Activated T-helper 9 cell treated with anti-CD3 and anti-CD28 coated beads, Interleukin-2, amount 50 U/mL, for 16 hours (primary cell): Measurements from ENCODE around the gene KLHL40.

Source experiments
- DNase-seq: peaks from one replicate; pipeline ENCODE4 v3.0.0-alpha.2; 2020; ENCODE audit warnings: low read depth

Gene KLHL40

DNA sequence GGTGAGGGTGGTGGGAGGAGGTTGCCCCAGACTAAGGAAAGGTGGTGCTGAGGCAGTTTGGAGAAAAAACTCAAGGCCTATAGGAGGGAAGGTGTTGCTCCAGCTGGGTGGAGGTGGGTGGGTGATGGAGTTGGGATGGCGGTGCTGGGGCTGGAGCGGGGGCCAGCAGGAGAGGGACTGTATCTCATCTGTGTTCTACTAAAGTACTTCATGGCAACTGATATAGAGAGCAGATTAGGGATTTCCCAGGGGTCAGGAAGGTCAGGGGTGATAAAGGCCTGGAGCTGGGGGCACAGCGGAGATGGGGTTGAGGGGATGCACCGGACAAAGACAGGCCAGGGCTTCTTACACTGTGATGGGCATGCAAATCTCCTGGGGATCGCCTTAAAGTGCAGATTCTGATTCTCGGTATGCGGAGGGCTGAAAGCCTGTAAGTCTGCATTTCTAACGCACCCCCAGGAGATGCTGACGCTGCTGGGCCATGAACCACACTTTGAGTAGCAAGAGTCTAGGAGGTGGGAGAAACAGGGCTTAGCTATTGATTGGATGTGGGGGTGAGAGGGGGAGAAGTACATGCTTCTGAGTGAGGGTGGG is 4.2 kb downstream of the KLHL40 start:
- DNase-seq, result no peak

DNA sequence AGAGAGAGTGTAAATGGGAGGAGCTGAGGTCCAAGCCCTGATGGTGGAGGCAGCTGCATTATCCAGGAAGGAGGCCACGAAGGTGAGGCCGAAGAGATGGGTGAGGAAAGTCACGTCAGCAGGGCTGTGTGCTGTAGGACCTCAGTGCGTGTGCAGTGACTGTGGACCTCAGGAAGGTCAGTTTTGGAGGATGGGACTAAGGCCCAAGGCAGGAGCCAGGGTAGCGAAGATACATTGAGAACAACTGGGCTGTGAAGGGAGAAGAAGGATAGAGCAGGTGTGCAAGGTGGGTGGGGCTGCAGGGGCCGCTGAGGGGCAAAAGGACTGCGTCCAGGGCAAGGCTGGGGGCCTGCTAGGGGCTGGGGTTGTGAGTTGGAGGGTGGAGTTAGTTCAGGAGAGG is 4.9 kb downstream of the KLHL40 start:
- no peak for DNase-seq

DNA sequence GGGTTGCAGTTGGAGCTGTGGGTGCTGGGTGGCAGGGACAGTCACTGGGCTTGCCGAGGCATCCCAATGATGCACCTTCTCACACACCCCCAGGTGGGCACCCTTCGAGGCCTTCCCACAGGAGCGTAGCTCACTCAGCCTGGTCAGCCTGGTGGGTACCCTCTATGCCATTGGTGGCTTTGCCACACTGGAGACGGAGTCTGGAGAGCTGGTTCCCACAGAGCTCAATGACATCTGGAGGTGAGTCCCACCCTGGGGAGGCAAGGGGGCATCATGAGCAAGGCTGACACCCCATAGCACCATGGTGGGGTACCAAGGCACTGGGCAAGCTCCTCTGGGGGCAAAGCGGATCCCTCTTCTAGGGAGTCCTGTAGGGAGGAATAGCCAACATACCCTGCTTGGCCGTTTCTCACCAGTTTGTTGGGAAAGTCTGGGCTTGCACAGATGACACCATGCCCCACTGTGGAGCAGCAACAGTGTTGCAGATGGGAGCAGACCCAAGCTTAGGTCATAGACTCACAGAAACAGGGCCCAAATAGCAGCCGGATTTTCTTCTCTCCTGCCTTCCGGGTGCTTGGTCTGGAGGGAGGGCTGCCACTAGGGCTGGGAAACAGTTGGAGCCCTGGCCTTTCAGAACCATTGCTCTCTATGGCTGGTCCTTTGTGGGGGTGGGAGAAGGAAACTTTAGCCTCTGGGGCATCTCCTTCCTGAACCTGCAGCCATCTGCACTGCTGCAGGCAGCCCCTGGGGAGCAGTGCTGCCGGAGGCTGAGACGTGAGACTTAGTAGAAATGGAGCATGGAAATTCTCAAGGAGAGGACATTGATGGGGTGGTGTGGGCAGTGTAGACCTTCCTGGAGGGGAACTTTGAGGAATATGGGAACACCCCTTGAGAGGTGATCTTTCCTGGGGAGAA is 5.7 kb downstream of the KLHL40 start:
- DNase-seq, result no peak

DNA sequence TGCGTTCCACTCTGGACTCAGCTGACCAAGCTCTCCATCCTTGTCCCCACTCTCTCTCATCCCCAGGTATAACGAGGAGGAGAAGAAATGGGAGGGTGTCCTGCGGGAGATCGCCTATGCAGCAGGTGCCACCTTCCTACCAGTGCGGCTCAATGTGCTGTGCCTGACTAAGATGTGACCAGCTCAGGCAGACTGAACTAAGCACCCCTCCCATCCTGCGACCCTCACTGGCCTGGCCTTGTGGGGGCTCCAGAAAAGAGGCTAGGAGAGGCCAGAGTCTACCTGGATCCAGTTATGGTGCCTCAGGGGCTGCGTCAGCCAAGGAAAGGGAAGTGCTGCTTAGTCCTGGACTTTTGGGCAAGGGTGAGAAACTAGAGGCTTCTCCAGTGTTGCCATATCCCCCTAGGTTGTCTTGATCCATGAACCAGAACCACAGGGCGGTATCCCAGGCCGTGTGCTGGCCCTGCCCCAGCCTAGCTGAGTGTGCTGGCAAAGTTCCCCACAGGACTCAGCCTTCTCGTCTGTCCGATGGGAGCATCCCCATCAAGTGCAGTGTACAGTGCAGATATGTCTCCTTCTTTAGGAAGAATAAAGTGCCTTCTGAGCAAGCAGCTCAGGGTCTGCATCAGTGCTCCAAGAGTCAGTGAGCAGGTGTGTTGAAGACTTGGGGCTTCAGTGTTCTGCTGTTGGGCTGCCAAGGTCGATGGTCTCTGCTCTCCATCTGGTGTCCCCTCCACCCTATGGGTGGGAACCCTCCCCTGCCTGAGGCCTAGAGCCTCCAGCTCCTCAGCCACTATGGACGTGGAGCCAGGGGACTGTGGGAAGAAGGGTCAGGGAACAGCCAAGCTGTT is 6.7 kb downstream of the KLHL40 start:
- DNase-seq, result no peak

DNA sequence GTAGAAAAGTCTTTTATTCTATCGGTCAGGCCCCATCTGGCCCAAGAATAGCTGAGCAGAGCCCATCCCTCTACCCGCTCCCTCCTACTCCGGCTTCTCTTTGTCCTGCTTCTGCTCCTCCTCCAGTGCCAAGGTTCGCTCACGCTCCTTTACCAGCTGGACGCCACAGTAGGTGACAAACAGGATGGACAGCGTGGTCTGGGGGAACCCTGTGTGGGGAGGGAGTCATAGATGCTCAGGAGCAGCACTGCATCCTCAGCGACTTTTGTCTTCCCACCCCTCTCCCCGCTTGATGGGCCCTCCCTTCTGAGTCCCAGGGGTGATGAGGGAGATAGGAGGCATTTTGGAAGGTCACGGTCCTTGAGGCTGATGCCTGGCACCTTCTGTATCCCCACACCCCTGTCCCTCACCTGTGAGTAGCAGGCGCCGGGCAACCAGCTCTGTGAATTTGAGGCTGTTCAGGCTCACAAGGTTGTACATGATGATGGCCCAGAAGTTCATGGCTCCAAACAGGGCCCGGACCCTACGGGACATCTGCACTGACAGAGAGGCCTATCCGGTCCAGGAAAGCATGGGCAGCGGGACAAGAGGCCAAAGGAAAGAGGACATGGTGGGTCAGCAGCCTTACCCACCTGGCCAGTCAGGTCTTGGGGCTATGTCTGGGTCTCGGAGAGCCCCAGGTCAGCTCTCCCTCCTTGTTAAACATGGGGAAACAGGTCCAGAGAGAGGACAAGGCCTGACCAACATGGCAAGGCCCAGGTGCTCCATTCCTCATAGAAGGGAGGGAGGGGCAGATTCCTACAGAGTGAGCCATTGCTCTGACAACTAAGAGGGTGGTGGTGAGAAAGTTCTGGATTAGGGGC is 7.6 kb downstream of the KLHL40 start:
- DNase-seq, result no peak

DNA sequence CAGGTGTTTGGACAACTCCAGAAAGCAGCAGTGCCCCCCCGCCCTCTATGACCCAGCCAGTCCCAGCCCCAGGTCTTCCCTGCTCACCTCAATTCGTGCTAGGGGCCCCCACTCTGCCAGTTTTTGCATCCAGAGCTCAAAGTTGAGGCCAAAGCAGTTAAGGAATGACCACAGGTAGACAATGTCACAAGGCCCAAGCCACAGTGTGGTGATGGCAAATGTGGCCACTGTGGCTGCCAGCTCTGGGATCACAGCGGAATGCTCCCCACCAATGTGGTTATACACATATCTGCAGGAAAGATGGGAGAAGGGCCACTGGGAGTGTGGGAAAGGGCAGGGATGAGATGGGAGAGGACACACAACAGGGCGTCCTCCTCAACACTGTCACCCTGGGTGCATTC is 8.2 kb downstream of the KLHL40 start:
- DNase-seq, result no peak

DNA sequence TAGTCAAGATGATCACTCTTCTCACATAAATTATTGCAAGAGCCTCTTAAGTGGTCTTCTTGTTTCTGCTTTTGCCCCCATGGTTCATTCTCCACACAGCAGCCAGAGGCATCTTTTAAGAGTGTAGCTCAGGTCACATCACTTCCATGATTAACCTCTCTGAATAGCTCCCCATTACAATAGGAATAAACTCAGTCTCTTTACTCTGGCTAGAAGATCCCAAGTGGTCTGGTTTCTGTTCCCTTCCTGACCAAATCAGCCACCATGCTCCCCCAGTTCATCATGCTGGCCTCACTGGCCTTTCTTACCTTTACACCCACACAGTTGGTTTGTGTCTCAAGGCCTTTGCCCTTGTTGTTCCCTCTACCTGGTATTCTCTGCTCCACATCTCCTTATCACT is 9.0 kb downstream of the KLHL40 start:
- DNase-seq, result no peak

DNA sequence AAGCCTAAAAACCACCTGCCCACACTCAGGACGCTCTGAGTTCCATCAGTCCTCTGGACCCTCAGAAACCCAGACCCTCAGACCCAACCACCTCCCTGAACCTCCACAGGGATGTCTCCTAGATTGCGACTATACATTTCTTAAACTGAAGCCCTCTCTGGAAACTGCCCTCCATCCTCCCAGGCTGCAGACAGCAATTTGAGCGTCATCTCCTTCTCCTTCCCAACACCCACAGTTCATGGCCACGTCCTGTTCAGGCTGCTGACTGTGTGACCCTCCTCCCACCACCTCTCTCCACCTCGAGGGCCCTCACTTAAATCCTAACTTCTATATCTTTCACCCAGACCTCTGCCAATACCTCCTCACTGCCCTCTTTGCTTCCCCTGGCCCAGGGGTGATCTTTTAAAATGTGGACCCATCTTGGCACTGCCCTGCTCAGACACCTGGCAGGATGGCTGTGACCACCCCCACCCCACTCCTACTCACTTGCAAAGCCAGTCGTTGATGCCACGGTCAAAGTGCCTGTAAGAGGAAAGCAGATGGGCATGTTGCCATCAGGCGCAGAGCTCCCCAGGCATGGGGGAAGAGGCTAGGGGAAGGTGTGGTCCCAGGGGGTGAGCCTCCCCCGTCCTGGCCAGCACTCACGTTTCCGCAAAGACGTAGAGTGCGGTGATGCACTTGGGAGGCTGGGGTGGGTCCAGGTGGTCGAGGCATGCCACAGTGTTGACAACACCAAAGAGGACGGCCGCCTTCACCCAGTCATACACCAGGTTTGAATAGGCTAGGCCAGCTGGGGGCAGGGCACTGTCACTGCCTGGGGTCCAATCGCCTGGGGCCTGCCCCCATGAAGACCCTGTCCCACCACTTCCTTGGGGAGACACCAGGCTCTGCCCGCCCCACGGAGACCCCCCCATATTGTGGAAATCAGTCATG is 11.3 kb downstream of the KLHL40 start:
- DNase-seq, result no peak

DNA sequence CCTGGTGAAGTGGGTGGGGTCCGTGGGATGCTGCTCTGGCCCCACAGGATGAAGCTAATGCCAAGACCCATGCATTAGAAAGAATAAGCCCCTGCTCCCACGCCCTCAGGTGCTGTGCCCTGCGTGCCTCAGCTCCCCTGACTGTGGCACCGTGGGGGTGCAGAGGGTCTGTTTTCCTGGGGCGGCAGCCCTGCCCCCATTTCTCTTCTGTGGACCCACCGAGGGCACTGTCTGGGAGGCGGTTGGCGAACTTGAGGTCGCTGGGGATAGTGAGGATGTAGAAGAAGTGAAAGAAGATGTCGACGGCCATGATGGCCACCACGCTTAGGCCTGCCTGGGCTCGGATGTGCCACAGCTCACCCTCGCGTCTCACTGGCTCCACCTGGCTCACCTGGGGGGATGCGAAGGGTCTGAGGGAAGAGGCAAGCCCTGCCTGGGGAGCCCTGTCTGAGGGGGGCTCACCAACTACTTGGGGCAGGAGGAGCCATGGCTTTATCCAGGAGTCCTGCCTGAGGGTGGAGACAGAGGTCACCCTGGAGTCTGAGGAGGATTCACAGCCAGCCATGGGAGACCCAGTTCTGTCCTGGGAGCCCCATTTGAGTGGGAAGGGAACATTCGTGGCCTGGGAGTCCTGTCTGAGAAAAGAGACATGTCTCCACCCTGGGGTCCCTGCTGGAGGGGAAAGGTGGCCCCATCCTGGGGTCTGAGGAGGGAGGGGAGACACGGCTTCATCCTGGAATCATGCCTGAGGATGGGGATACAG is 12.1 kb downstream of the KLHL40 start:
- DNase-seq, result no peak

DNA sequence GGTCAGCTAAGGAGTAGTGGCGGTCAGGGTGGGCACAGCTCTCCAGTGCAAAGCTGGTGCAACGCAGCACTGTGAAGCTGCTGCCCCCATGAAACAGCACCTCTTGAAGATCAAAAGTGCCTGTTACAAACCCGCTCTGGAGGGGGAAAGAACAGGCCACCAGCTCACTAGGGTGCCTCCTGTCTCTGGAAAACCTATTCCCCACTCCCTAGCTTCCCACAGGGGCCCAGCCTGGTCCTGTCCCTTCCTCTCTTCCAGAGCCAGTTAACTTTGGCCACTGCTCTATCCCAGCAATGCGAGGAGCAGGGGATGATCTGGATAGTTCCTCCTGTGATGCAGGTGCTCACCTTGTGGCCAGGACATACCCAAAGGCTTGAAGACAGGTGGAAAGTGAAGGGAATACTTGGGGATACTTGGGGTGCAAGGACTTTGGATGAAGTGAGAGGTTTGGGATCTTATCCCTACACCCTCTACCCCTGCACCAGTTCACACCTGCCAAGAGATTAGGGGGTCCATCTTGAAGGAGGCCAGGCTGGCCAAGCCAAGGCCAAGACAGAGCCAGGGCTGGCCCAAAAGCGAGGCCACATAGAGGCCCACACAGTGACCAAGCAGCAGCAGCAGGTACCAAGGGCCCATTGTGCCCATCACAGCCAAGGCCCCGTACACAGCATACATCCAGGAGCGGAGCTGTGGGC is 13.0 kb downstream of the KLHL40 start:
- no peak for DNase-seq

DNA sequence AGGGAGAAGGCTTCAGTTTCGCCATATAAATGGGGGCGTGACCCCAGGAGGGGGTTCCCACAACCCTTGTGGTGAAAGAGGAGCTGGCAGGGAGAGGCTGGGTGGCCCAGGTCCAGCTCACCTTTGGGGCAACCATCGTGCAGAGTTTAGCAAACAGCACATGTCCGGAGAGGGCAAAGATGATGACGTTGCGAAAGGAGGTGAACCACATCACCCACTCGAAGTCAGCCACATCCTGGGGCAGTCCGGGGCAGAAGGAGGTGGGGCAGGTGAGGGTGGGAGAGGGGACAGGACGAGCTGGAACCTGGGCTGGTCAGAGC is 13.5 kb downstream of the KLHL40 start:
- no peak for DNase-seq

DNA sequence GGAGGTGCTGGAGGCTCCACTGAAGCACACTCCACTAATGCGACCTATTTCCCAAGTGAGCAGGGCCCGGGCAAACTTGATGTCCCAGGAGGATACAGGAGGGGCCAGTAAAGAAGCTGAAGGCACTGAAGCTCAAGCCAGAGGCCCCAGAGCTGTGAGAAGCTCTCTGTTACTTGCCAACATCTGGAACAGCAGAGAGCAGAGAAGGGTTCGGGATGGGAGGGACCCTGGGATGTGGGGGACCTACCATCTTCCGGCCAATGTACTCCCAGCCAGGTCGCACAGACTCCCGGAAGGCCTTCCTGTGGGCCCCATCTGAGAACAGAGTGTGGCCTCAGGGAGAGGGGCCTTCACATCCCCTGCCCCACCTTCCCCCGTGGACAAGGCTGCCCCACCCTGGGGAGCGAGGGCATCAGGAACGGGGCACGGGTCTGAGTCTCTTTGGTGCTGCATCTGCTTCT is 14.2 kb downstream of the KLHL40 start:
- no peak for DNase-seq

DNA sequence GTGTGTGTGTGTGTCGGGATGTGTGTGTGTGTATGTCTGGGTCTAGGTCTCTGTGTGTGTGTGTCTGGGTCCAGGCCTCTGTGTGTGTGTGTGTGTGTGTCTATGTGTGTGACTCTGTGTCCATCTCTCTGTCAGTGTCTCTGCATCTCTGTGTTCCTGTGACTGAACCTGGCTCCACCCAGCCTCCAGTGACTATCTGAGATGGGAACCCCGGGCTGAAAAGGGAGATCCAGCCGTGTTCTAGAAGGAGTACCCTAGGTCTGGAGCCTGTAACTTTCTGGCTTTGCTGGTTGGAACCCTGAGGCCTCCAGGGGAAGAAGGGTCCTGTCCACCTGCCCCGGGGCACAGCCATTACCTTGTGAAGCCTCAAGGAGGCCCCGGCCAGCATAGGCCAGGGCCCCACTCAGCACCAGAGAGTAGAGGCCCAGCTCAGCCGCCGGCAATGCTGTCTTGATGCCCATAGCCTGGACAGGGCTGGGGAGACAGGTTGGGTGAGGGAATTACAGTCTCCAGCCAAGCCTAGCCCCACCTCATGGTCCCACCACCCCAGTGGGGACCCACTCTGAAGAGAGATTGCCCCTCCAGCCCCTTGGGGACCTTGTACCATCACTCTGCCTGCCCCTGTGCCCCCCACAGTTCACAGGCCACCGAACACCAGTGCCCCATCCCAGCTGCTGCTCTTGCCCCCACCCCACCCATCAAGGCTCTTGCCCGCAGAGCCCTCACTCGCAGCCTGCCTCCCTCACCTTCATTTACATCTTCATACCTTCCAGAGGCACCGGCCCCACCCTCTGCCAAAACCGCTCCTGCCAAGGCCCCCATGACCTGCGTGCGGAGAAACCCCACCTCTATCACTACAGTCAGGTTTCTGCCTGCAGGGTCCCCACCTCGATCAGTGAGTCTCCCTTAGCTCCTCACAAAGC is 15.3 kb downstream of the KLHL40 start:
- DNase-seq, result no peak

DNA sequence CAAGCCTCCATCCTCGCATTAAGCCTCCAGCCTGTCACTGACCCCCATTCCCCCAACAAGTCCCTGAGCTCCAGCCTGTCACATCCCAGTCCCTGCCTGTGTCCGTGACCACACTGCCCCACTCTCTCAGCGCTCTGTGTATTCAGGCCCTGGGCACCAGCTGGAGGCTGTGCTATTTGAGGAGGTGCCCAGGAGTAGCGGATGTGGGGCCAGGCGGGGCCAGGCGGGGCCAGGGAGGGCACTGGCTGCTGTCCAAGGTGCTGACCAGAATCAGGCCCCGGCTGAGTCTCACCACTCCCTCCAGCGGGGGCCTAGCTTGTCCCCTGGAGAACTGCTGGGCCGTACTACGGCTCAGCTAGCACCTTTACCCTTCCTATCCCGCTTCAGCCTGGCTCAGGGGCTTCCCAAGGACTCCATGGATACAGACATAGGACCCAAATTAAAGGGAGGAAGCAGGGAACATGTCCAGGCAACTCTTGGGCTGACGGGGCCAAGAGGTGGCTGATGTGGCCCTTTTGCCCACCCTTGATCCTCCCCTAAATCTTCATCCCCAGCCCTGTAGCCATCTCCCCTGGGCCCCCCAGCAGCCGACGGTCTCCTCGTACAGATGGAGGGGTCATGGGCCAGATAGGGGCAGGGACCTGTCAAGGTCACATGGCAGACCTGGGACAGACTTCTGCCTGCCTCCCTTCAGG is 16.2 kb downstream of the KLHL40 start:
- DNase-seq, result peak; percentile 20

DNA sequence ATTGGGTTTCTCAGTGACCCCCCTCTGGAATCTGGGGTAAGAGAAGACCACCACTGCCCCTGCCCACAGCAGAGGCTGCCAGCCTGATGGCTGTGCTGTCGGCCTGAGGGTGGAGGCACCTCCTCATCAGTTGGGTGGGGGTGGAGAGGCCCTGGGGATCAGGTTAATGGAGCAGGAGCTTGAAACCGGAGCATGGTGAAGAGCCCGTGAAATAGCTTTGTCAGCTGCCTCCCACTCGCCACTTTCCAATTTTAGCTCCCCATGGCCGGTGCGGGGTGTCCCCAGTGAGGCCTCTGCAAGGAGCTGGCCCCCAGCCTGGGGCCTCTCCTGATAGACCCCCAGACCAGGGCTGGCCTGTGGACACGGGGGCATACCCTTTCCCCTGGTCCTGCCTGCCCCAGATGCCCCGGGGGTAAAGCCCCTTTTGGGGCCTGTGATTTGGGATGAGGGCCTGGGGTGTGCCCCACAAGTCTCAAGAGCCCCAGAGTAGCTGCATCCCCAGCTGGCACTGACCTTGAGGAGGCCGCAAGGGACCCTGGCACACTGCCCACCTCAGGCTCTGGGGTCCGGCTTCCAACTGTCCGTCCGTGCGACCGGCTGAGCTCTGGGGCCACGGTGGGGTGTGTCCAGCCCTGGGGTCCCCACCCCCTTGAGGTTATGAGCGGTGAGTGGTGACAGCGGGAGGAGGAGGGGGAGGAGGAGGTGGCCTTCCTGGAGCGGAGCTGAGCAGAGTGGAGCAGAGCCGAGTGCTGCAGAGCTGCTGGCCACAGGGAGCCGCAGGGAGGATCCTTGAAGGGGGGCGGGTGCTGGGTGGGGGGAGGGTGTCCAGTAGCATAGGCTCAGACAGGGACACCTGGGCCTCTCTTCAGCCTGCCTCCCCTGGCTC is 17.0 kb downstream of the KLHL40 start, which contains the start of gene HHATL:
HHATL (minus strand) TSS at position 733 of the 886 bp plus-strand sequence. CDS start 1,972 bp downstream, outside the sequence.
- DNase-seq, result no peak

DNA sequence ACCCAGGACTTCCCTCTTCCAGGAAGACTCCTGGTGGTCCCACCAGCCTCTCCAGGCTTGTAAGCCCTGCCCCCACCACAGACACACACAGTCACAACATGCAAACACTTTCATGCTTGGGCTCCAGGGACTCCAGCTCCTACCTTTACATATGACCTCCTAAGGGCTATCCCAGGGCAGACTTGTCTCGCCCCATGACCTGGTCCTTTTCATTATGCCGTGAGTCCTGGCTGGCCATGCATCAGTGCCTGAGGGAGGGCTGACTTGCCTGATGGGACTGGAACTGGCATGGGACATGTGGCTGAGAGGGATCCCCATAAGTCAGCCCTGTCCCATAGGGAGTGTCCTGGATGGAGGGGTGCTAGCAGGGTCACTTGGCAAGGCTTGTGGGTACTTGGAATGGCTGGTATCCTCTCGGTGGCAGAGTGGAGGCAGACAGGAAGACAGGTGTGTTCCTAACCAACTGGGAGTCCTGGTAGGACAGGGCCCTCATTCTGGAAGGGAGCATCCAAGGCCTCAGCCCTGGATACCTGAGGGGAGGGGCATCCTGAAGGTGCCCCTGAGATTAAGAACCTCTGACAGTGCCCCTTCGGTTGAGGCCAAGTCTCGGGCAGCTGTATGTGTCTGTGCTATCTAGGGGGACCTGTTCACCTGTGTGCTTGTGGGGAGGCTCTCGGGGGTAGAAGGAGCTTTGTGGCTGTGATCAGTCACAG is 17.8 kb downstream of the KLHL40 start:
- DNase-seq, result no peak
